Esophagus squamous epithelium (tissue), 4 donors: ENCODE data around the gene ALDOC.

Experiments used
- POLR2A ChIP-seq, 4 donors: fragments of 450-650 bp; IDR thresholded peaks; one replicate each; pipeline ENCODE4 v1.6.1; 2017; ENCODE audit warnings: antibody characterized with exemption in 4 of 4, mild to moderate bottlenecking in 4 of 4, moderate library complexity in 3 of 4
- TF ChIP-seq, protein P1 (sequence below), 6 experiments: fragments of 450-650 bp in 4 of 6; fragments of 200-600 bp in 2 of 6; sonication (generic) in 2 of 6; IDR thresholded peaks; one replicate each; pipeline ENCODE4 v1.5.1; 2016 to 2019; ENCODE audit warnings: antibody characterized with exemption in 6 of 6, mild to moderate bottlenecking in 4 of 6, moderate library complexity in 4 of 6

GRCh38 chr17:28620010-28620409 is 43.3 kb upstream of the ALDOC start:
- TF ChIP-seq, protein P1, sequence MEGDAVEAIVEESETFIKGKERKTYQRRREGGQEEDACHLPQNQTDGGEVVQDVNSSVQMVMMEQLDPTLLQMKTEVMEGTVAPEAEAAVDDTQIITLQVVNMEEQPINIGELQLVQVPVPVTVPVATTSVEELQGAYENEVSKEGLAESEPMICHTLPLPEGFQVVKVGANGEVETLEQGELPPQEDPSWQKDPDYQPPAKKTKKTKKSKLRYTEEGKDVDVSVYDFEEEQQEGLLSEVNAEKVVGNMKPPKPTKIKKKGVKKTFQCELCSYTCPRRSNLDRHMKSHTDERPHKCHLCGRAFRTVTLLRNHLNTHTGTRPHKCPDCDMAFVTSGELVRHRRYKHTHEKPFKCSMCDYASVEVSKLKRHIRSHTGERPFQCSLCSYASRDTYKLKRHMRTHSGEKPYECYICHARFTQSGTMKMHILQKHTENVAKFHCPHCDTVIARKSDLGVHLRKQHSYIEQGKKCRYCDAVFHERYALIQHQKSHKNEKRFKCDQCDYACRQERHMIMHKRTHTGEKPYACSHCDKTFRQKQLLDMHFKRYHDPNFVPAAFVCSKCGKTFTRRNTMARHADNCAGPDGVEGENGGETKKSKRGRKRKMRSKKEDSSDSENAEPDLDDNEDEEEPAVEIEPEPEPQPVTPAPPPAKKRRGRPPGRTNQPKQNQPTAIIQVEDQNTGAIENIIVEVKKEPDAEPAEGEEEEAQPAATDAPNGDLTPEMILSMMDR (IDR thresholded peaks at IDR 0.05): no peak
- no peak for TF ChIP-seq POLR2A (IDR thresholded peaks at IDR 0.05)
